Measurements from ENCODE around the gene KDM4B.
"Not testable (repeated sequence)": the region's sequence is repeated elsewhere in the genome, so short reads cannot be mapped to it uniquely, and the experiment has no call there.

DNA sequence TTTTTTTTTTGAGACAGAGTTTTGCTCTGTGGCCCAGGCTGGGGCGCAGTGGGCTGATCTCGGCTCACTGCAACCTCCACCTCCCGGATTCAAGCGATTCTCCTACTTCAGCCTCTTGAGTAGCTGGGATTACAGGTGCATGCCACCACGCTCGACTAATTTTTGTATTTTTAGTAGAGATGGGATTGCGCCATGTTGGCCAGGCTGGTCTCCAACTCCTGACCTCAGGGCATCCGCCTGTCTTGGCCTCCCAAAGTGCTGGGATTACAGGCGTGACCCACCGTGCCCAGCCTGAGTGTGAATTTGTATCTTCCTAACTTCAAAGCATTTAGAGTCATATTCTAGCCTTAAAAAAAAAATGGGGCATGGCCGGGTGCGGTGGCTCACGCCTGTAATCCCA is 6.7 kb downstream of the KDM4B start:
- TF ChIP-seq, protein P1, sequence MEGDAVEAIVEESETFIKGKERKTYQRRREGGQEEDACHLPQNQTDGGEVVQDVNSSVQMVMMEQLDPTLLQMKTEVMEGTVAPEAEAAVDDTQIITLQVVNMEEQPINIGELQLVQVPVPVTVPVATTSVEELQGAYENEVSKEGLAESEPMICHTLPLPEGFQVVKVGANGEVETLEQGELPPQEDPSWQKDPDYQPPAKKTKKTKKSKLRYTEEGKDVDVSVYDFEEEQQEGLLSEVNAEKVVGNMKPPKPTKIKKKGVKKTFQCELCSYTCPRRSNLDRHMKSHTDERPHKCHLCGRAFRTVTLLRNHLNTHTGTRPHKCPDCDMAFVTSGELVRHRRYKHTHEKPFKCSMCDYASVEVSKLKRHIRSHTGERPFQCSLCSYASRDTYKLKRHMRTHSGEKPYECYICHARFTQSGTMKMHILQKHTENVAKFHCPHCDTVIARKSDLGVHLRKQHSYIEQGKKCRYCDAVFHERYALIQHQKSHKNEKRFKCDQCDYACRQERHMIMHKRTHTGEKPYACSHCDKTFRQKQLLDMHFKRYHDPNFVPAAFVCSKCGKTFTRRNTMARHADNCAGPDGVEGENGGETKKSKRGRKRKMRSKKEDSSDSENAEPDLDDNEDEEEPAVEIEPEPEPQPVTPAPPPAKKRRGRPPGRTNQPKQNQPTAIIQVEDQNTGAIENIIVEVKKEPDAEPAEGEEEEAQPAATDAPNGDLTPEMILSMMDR (conservative IDR thresholded peaks at IDR 0.05) = not testable (repeated sequence)
- not testable (repeated sequence) for TF ChIP-seq ZFX (IDR thresholded peaks at IDR 0.05)

Data from C4-2B (cell line).